Gastroesophageal sphincter (tissue), 3 donors: ENCODE measurements around the gene TENT4A.

Experiments used
- EP300 ChIP-seq: sonication (generic); formaldehyde crosslinking; IDR thresholded peaks from one replicate; pipeline ENCODE4 v1.6.1; 2017; ENCODE audit warnings: antibody characterized with exemption, mild to moderate bottlenecking
- POLR2A ChIP-seq, 2 donors: fragments of 450-650 bp; IDR thresholded peaks; one replicate each; pipeline ENCODE4 v1.6.1; 2017; ENCODE audit warnings: antibody characterized with exemption in 2 of 2, mild to moderate bottlenecking in 2 of 2, moderate library complexity in 1 of 2
- POLR2AphosphoS5 ChIP-seq: sonication (generic); formaldehyde crosslinking; IDR thresholded peaks from one replicate; pipeline ENCODE4 v1.6.1; 2017; ENCODE audit warnings: antibody characterized with exemption
- TF ChIP-seq, protein P1 (sequence below), 4 experiments: fragments of 200-600 bp in 2 of 4; fragments of 450-650 bp in 2 of 4; sonication (generic) in 1 of 4; IDR thresholded peaks; one replicate each; pipeline ENCODE4 v1.5.1; 2017 to 2019; ENCODE audit warnings: antibody characterized with exemption in 4 of 4, mild to moderate bottlenecking in 2 of 4, moderate library complexity in 2 of 4

GRCh38 chr5:6767481-6768063, 54.3 kb downstream of the TENT4A start:
- TF ChIP-seq, protein P1, sequence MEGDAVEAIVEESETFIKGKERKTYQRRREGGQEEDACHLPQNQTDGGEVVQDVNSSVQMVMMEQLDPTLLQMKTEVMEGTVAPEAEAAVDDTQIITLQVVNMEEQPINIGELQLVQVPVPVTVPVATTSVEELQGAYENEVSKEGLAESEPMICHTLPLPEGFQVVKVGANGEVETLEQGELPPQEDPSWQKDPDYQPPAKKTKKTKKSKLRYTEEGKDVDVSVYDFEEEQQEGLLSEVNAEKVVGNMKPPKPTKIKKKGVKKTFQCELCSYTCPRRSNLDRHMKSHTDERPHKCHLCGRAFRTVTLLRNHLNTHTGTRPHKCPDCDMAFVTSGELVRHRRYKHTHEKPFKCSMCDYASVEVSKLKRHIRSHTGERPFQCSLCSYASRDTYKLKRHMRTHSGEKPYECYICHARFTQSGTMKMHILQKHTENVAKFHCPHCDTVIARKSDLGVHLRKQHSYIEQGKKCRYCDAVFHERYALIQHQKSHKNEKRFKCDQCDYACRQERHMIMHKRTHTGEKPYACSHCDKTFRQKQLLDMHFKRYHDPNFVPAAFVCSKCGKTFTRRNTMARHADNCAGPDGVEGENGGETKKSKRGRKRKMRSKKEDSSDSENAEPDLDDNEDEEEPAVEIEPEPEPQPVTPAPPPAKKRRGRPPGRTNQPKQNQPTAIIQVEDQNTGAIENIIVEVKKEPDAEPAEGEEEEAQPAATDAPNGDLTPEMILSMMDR (IDR thresholded peaks at IDR 0.05) = no peak
- TF ChIP-seq POLR2AphosphoS5 = no peak
- TF ChIP-seq EP300 = no peak
- no peak for TF ChIP-seq POLR2A (IDR thresholded peaks at IDR 0.05)
